Skeletal muscle cell (primary cell): ENCODE measurements around the gene NSMCE1.
"Not testable (repeated sequence)": the region's sequence is repeated elsewhere in the genome, so short reads cannot be mapped to it uniquely, and the experiment has no call there.

Source experiments
- DNase-seq: peaks from one replicate; pipeline ENCODE4 v3.0.0-alpha.2; 2010; ENCODE audit warnings: low read depth
- H3K4me3 ChIP-seq: 2 replicates; pipeline ENCODE4 v1.5.1; 2011; ENCODE audit warnings: low read depth, mild to moderate bottlenecking, control low read depth, low read length, moderate library complexity

Gene NSMCE1

GRCh38 chr16:27303256-27304100 lies 34.9 kb upstream of the NSMCE1 start:
- DNase-seq, result no peak
- H3K4me3 ChIP-seq, result no peak overlapping the region

DNA sequence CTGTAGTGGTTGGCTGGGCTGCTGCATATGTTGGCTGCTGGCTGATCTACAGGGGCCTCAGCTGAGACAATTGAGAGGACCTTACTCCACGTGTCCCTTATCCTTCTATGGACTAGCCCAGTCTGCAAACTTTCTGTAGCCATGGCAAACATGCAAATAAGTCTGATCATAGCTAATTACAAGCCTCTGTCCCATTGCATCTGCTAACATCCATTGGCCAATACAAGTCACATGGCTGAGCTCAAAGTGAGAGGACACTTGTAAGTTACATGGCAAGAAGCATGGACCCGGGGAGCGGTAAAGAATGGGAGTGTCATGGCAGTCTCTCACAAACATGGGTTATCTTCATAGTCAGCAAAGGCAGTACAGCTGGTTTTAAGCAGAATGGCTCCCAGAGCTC lies 33.6 kb upstream of the NSMCE1 start:
- H3K4me3 ChIP-seq, result no peak overlapping the region
- no peak for DNase-seq

DNA sequence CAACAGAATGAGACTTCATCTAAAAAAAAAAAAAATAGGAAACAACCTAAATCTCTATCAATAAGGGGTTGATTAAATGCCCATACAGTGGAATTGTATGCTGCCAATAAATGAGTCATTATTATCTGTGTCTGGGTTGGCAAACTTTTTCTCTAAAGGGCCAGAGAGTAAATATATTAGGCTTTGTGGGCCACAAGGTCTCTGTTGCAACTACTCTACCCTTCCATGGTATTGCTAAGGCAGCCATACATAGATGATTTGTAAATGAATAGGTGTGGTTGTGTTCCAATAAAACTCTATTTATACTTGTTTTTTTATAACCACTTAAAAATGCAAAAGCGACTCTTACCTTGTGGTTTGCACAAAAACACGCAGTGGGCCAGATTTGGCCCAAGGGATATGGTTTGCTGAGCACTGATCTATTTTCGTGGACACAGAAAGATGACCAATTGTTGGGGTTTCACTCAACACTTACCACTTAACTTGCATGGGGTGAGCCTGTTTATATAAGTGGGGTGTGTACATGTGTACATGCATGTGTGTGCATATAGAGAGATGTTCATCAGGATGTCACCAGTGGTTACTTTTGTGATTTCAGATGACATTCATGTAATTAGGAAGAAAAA lies 32.8 kb upstream of the NSMCE1 start:
- H3K4me3 ChIP-seq, result no peak overlapping the region
- no peak for DNase-seq

DNA sequence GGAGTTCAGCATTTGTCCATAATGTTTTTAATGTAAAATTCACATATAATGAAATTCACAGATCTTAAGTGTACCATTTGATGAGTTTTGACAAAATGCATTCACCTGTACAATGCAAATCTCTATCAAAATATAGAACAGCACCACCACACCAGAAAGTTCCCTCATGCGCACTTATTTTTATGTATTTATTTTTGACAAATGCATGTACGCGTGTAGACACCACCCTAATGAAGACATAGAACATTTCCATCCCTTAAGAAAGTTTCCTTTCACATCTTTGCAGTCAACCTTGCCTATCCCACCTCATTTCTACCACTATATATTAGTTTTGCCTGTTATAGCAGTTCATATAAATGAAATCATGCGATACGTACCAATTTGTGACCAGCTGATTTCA lies 29.6 kb upstream of the NSMCE1 start:
- H3K4me3 ChIP-seq, result no peak overlapping the region
- DNase-seq, result no peak

DNA sequence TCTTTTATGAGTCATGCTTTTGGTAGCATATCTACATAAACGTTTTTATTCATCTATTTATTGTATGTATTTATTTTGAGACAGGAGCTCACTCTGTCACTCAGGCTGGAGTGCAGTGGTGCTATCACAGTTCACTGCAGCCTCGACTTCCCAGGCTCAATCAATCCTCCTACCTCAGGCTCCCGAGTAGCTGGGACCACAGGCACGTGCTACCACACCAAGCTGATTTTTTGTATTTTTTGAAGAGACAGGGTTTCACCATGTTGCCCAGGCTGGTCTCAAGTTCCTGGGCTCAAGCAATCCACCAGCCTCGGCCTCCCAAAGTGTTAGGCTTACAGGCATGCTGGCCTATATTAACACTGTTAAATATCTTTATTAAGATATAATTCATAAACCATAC lies 24.8 kb upstream of the NSMCE1 start:
- DNase-seq, result no peak
- H3K4me3 ChIP-seq, result no peak overlapping the region

DNA sequence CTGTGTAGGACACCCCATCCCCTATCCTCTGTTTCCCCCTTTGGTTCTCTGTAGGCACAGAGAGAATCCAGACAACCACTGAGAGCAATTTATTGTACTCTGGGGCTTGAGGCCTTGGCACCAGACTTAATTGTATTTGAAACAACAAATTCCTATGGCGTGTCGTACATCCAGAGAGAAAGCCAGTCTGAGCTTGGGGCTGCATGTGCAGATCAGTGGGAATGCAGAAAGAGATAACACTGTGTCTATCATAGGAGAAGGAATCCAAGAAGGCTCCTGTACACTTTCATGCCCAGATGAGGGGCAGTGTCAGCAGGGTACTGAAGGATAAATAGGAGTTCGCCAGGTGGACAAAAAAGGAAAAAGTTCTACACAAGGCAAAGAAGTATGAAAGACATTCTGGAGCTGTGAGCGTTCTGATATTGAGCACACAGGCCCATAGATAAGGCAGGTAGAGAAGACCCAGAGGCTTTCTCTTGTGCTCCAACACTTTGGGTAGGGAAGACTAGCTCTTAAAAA lies 23.2 kb upstream of the NSMCE1 start:
- H3K4me3 ChIP-seq, result no peak overlapping the region
- no peak for DNase-seq

- H3K4me3 ChIP-seq, result no peak overlapping the region
- no peak for DNase-seq
Observed at GRCh38 chr16:27291106-27291505, 22.5 kb upstream of the NSMCE1 start.

DNA sequence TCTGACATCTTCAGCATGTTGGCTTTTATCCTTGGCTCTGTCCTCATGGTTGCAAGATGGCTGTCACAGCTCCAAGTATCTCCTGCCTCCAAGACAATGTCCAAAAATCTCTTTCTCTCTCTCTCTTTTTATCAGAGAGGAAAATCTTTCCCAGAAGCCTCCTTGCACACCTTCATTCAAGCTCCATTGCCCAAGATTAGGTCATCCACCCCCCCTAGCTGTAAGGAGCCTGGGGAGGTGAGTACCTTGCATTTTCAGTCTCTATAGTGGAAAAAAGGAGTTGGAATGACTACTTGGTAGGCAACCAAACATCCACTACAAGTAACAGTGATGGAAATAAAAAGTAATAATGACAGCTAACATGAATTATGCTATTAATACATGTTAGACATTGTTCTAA lies 22.0 kb upstream of the NSMCE1 start:
- DNase-seq, result no peak
- H3K4me3 ChIP-seq, result no peak overlapping the region

- no peak for DNase-seq
- no peak overlapping the region for H3K4me3 ChIP-seq
Observed at GRCh38 chr16:27289669-27290068, 21.1 kb upstream of the NSMCE1 start.

GRCh38 chr16:27288313-27288712 lies 19.7 kb upstream of the NSMCE1 start:
- not testable (repeated sequence) for DNase-seq, H3K4me3 ChIP-seq

DNA sequence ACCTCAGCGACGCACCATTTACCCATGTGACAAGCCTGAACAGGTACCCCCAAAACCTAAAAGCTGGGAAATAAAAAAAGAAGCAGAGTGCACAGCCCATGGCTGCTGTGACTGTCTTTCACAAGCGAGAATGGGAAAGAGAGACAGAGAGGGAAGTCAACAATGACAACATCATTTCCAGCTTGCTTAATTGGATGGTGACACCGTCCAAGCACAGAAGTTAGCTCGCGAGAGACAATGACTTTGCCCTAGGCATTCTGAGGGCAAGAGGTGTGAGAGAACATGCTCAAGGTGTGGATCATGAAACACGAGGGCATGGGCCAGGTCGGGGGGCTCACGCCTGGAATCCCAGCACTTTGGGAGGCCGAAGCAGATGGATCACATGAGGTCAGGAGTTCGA lies 19.3 kb upstream of the NSMCE1 start:
- no peak overlapping the region for H3K4me3 ChIP-seq
- no peak for DNase-seq

- no peak for DNase-seq
- no peak overlapping the region for H3K4me3 ChIP-seq
Observed at GRCh38 chr16:27287051-27287811, 18.7 kb upstream of the NSMCE1 start.

DNA sequence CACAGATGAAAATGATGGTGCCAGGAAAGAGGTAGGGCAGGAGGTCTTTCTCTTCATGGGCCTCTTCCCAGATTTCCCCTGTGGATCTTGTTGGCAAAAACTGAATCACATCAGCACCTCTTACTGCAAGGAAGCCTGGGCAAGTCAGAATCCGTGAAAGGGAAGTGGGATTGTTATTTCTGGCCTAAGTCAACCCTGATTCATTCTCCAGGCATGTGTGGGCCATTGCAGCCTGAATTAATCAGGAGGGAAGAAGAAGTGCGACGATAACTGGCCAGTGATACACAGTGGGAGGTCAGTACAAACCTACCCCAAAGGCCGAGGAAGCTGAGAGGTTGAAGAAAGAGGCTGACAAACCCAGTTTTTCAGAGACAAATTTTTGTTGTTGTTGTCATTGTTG lies 17.9 kb upstream of the NSMCE1 start:
- H3K4me3 ChIP-seq, result no peak overlapping the region
- peak; percentile 85 for DNase-seq

GRCh38 chr16:27285676-27286196 lies 17.2 kb upstream of the NSMCE1 start:
- DNase-seq, result no peak
- no peak overlapping the region for H3K4me3 ChIP-seq

- DNase-seq, result no peak
- no peak overlapping the region for H3K4me3 ChIP-seq
Observed at GRCh38 chr16:27284865-27285675, 16.5 kb upstream of the NSMCE1 start.

GRCh38 chr16:27281243-27281642 lies 12.7 kb upstream of the NSMCE1 start:
- no peak overlapping the region for H3K4me3 ChIP-seq
- DNase-seq, result no peak

DNA sequence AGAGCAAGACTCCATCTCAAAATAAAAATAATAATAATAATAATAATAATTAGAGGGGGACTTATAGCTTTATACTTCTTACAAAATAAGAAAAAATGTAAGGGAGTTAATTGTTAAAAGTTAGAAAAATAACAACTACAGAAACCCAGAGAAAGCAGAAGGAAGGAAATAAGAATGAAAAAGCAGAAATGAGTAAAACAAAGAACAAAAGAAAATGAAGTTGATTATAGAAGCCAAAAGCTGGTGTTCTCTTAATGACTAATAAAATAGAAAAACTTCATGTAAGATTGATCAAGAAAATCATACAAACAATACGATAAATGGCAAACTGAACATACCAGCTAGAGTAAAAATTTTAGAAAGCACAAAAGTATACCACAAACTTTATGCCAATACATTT lies 6.8 kb upstream of the NSMCE1 start:
- H3K4me3 ChIP-seq, result no peak overlapping the region
- no peak for DNase-seq

- DNase-seq, H3K4me3 ChIP-seq: not testable (repeated sequence)
Observed at GRCh38 chr16:27274424-27274874, 5.9 kb upstream of the NSMCE1 start.
